Measurements from ENCODE around the gene PHF2.

DNA sequence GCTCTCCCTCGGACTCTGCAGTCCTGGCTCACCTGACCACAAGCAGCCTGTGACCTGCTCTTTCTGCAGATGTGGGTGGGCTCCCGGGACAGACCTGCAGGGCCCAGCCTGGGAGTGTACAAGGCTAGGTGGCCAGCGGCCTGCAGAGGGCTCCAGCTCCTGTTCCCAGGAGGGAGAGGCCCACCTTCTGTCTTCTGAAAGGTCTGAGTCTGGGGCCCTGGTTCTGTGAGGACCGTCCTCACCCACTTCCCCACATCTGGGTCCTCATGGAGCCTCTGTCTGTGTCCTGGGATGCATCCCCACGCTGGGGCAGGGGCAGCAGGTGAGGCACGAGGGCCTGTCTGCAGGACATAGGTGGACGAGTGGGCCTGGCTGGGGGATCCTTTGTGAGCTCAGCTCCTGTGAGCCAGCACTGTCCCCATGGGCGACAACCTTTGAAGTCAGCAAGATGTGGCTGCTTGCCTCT is 43.7 kb downstream of the PHF2 start:
- TF ChIP-seq KAT7 (CRISPR knock-in tag; IDR thresholded peaks at IDR 0.05; ENCODE audit: borderline replicate concordance) = no peak
- TF ChIP-seq CTCF (IDR thresholded peaks at IDR 0.05) = no peak
- no peak for TF ChIP-seq FOXJ3 (CRISPR knock-in tag; IDR thresholded peaks at IDR 0.05; ENCODE audit: borderline replicate concordance)
- no peak for TF ChIP-seq TCF7 (CRISPR knock-in tag; IDR thresholded peaks at IDR 0.05; ENCODE audit: low read depth)
- TF ChIP-seq, protein P1, sequence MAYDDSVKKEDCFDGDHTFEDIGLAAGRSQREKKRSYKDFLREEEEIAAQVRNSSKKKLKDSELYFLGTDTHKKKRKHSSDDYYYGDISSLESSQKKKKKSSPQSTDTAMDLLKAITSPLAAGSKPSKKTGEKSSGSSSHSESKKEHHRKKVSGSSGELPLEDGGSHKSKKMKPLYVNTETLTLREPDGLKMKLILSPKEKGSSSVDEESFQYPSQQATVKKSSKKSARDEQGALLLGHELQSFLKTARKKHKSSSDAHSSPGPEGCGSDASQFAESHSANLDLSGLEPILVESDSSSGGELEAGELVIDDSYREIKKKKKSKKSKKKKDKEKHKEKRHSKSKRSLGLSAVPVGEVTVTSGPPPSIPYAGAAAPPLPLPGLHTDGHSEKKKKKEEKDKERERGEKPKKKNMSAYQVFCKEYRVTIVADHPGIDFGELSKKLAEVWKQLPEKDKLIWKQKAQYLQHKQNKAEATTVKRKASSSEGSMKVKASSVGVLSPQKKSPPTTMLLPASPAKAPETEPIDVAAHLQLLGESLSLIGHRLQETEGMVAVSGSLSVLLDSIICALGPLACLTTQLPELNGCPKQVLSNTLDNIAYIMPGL (CRISPR knock-in tag; IDR thresholded peaks at IDR 0.05) = no peak
- no peak for TF ChIP-seq CREB1 (CRISPR knock-in tag; IDR thresholded peaks at IDR 0.05)
- TF ChIP-seq, protein P2, sequence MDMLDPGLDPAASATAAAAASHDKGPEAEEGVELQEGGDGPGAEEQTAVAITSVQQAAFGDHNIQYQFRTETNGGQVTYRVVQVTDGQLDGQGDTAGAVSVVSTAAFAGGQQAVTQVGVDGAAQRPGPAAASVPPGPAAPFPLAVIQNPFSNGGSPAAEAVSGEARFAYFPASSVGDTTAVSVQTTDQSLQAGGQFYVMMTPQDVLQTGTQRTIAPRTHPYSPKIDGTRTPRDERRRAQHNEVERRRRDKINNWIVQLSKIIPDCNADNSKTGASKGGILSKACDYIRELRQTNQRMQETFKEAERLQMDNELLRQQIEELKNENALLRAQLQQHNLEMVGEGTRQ (CRISPR knock-in tag; IDR thresholded peaks at IDR 0.05) = no peak
- TF ChIP-seq, protein P3, sequence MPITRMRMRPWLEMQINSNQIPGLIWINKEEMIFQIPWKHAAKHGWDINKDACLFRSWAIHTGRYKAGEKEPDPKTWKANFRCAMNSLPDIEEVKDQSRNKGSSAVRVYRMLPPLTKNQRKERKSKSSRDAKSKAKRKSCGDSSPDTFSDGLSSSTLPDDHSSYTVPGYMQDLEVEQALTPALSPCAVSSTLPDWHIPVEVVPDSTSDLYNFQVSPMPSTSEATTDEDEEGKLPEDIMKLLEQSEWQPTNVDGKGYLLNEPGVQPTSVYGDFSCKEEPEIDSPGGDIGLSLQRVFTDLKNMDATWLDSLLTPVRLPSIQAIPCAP (CRISPR knock-in tag; IDR thresholded peaks at IDR 0.05) = no peak
- TF ChIP-seq IRF2 (CRISPR knock-in tag; IDR thresholded peaks at IDR 0.05; ENCODE audit: borderline replicate concordance, low read depth) = no peak
- TF ChIP-seq, protein P4, sequence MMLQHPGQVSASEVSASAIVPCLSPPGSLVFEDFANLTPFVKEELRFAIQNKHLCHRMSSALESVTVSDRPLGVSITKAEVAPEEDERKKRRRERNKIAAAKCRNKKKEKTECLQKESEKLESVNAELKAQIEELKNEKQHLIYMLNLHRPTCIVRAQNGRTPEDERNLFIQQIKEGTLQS (CRISPR knock-in tag; conservative IDR thresholded peaks at IDR 0.05) = no peak
